ENCODE measurements around the gene B4GALT4.

The B4GALT4 gene

DNA sequence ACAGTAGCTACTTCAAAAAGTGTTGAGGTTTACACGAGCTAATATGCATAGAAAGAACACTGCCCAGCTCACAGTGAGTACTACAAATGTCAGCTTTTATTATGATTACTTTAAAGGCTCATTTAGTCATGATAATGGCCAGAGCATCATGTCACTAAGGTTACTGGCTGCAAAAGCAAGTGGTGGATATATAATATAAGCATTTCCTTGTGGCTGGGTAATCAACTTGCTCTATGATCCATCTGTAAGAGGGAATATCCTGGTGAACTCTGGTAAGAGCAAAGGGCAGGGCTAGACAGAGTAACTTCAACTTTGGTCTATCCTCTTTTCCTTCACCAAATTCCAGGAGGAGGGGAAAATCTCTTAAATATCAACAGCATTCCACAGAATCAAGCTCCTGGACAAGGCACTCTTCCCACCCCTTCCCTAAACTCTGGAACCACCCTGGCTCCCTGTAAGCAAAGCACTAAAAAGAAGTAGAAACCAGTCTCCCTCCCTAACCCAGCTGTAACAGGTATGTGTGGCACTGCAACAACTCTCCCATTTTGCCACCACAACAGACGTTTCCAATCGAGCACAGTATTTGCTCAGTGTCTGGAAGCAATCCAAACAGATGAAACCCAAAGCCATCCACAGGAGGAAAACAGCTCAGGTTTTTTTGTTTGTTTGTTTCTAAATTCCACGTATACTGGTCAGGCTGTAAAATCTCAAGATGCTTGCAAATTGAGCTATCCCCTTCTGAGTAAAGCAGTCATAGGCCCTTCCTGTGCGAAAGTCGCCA, 13.4 kb downstream of the B4GALT4 start:
- TF ChIP-seq YY1 (IDR thresholded peaks at IDR 0.05; ENCODE audit: low read depth) = no peak
- TF ChIP-seq ZBTB7A (IDR thresholded peaks at IDR 0.05; ENCODE audit: low read depth) = no peak
- TF ChIP-seq, protein P1, sequence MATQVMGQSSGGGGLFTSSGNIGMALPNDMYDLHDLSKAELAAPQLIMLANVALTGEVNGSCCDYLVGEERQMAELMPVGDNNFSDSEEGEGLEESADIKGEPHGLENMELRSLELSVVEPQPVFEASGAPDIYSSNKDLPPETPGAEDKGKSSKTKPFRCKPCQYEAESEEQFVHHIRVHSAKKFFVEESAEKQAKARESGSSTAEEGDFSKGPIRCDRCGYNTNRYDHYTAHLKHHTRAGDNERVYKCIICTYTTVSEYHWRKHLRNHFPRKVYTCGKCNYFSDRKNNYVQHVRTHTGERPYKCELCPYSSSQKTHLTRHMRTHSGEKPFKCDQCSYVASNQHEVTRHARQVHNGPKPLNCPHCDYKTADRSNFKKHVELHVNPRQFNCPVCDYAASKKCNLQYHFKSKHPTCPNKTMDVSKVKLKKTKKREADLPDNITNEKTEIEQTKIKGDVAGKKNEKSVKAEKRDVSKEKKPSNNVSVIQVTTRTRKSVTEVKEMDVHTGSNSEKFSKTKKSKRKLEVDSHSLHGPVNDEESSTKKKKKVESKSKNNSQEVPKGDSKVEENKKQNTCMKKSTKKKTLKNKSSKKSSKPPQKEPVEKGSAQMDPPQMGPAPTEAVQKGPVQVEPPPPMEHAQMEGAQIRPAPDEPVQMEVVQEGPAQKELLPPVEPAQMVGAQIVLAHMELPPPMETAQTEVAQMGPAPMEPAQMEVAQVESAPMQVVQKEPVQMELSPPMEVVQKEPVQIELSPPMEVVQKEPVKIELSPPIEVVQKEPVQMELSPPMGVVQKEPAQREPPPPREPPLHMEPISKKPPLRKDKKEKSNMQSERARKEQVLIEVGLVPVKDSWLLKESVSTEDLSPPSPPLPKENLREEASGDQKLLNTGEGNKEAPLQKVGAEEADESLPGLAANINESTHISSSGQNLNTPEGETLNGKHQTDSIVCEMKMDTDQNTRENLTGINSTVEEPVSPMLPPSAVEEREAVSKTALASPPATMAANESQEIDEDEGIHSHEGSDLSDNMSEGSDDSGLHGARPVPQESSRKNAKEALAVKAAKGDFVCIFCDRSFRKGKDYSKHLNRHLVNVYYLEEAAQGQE (IDR thresholded peaks at IDR 0.05; ENCODE audit: low read depth) = no peak
- TF ChIP-seq, protein P2, sequence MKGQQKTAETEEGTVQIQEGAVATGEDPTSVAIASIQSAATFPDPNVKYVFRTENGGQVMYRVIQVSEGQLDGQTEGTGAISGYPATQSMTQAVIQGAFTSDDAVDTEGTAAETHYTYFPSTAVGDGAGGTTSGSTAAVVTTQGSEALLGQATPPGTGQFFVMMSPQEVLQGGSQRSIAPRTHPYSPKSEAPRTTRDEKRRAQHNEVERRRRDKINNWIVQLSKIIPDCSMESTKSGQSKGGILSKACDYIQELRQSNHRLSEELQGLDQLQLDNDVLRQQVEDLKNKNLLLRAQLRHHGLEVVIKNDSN (IDR thresholded peaks at IDR 0.05) = no peak
- no peak for TF ChIP-seq CREB1 (IDR thresholded peaks at IDR 0.05; ENCODE audit: low read depth)
- TF ChIP-seq RAD21 (IDR thresholded peaks at IDR 0.05; ENCODE audit: low read depth) = no peak

DNA sequence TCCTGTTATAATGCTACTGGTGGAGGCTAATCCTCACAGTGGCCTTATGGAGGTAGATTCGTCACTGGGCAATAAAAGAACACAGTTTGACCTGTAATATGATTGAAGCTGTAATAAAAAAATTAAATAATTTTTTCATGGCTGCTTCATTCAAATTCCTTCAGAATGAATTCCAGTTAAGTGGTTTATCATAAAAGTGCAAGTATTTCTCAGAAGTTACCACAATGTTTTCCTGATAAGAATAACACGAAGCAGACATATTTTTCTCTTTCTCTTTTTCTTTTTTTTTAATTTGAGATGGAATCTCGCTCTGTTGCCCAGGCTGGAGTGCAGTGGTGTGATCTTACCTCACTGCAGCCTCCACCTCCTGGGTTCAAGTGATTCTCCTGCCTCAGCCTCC, 15.6 kb downstream of the B4GALT4 start:
- TF ChIP-seq RAD21 (IDR thresholded peaks at IDR 0.05; ENCODE audit: low read depth) = no peak
- TF ChIP-seq, protein P1 (IDR thresholded peaks at IDR 0.05; ENCODE audit: low read depth) = no peak

DNA sequence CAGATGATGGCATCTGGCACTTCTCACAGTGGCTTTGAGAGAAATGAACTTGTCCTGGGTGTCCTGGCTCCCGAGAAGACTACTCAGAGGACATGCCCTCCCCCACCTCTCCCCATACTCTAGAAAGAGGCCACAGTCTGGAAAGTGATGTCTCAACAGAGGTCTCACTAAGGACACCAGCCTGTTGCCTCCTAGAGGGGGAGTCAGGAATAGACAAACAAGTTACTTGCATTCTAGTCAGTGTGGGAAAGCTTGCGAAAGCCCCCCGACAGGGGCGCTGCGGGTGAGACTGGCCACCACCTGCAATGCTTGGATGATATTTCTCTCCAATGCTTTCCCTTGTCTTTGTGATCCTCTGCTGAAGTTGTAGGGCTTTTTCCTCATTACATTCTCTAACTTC, 17.2 kb downstream of the B4GALT4 start:
- TF ChIP-seq, protein P2 (IDR thresholded peaks at IDR 0.05) = no peak
- TF ChIP-seq TEAD4 (IDR thresholded peaks at IDR 0.05) (no peak), CEBPB (IDR thresholded peaks at IDR 0.05) (no peak), EP300 (IDR thresholded peaks at IDR 0.05; ENCODE audit: borderline replicate concordance) (no peak), TAF1 (IDR thresholded peaks at IDR 0.05; ENCODE audit: low read depth) (no peak), YY1 (IDR thresholded peaks at IDR 0.05; ENCODE audit: low read depth) (no peak), RAD21 (IDR thresholded peaks at IDR 0.05; ENCODE audit: low read depth) (no peak), EGR1 (IDR thresholded peaks at IDR 0.05) (no peak)
- TF ChIP-seq, protein P1 (IDR thresholded peaks at IDR 0.05; ENCODE audit: low read depth) = no peak

DNA sequence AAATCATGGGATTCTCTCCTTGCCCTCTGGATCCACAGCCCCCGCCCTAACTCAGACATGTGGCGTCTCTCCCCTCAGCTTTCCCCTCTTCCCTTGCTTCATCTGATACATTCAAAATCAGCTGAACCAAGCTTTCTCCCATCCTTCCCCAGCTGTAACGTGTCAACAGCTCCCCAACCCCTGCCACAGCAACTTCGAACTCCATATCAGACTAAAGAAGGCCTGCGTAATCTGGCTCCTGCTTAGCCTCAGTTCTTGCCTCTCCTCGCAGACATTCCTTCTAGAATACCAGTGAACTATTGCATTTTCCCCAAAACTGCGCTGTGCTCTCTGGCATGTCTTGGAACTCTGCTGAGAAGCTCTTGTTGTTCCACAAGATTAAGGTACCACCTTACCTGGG, 18.3 kb downstream of the B4GALT4 start:
- TF ChIP-seq TEAD4 (IDR thresholded peaks at IDR 0.05) (no peak), NFIC (IDR thresholded peaks at IDR 0.05) (no peak), ZBTB7A (IDR thresholded peaks at IDR 0.05; ENCODE audit: low read depth) (no peak), YY1 (IDR thresholded peaks at IDR 0.05; ENCODE audit: low read depth) (no peak), FOXM1 (IDR thresholded peaks at IDR 0.05; ENCODE audit: borderline replicate concordance, low read depth) (no peak), EGR1 (IDR thresholded peaks at IDR 0.05) (no peak), RAD21 (IDR thresholded peaks at IDR 0.05; ENCODE audit: low read depth) (no peak), EP300 (IDR thresholded peaks at IDR 0.05; ENCODE audit: borderline replicate concordance) (no peak), TCF12 (IDR thresholded peaks at IDR 0.05; ENCODE audit: low read depth) (no peak), CEBPB (IDR thresholded peaks at IDR 0.05) (no peak), CREB1 (IDR thresholded peaks at IDR 0.05; ENCODE audit: low read depth) (no peak), TAF1 (IDR thresholded peaks at IDR 0.05; ENCODE audit: low read depth) (no peak)
- TF ChIP-seq, protein P3, sequence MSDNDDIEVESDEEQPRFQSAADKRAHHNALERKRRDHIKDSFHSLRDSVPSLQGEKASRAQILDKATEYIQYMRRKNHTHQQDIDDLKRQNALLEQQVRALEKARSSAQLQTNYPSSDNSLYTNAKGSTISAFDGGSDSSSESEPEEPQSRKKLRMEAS (IDR thresholded peaks at IDR 0.05) = no peak
- TF ChIP-seq, protein P1 (IDR thresholded peaks at IDR 0.05; ENCODE audit: low read depth) = no peak
- TF ChIP-seq, protein P2 (IDR thresholded peaks at IDR 0.05) = no peak

Data from Ishikawa (cell line).